ENCODE data around the gene C2CD2.

Gene C2CD2

GRCh38 chr21:41929248-41929647, 24.6 kb downstream of the C2CD2 start:
- no peak for DNase-seq

GRCh38 chr21:41928621-41929220, 25.1 kb downstream of the C2CD2 start:
- no peak for DNase-seq

- no peak for DNase-seq
Observed at GRCh38 chr21:41927727-41928409, 25.9 kb downstream of the C2CD2 start.

- DNase-seq: no peak
Observed at GRCh38 chr21:41926807-41927171, 27.0 kb downstream of the C2CD2 start.

- DNase-seq: peak; percentile 69
Observed at GRCh38 chr21:41926117-41926806, 27.6 kb downstream of the C2CD2 start.

- no peak for DNase-seq
Observed at GRCh38 chr21:41925767-41926116, 28.1 kb downstream of the C2CD2 start.

- DNase-seq: peak; percentile 55
Observed at GRCh38 chr21:41924368-41924754, 29.5 kb downstream of the C2CD2 start.

- peak; percentile 82 for DNase-seq
Observed at GRCh38 chr21:41923631-41924367, 30.0 kb downstream of the C2CD2 start.

- DNase-seq: no peak
Observed at GRCh38 chr21:41923186-41923585, 30.6 kb downstream of the C2CD2 start.

- no peak for DNase-seq
Observed at GRCh38 chr21:41921021-41921420, 32.8 kb downstream of the C2CD2 start.

GRCh38 chr21:41920476-41920875, 33.3 kb downstream of the C2CD2 start:
- no peak for DNase-seq

GRCh38 chr21:41919666-41920398, 34.0 kb downstream of the C2CD2 start:
- DNase-seq: no peak

- DNase-seq: no peak
Observed at GRCh38 chr21:41918561-41919358, 35.1 kb downstream of the C2CD2 start.

- no peak for DNase-seq
Observed at GRCh38 chr21:41917531-41917930, 36.3 kb downstream of the C2CD2 start.

GRCh38 chr21:41916888-41917433, 36.9 kb downstream of the C2CD2 start:
- no peak for DNase-seq

- no peak for DNase-seq
Observed at GRCh38 chr21:41914965-41915364, 38.9 kb downstream of the C2CD2 start.

- DNase-seq: no peak
Observed at GRCh38 chr21:41914358-41914757, 39.5 kb downstream of the C2CD2 start.

- DNase-seq: no peak
Observed at GRCh38 chr21:41913230-41913629, 40.6 kb downstream of the C2CD2 start.

GRCh38 chr21:41908829-41909228, 45.0 kb downstream of the C2CD2 start:
- no peak for DNase-seq

GRCh38 chr21:41907496-41908258, 46.1 kb downstream of the C2CD2 start:
- DNase-seq: no peak

GRCh38 chr21:41906770-41907169, 47.0 kb downstream of the C2CD2 start:
- no peak for DNase-seq

Data from HCEC 1CT (cell line).